Activated CD8-positive, alpha-beta memory T cell treated with anti-CD3 and anti-CD28 coated beads, Interleukin-2, amount 50 U/mL, for 1 hour (primary cell): ENCODE data around the gene C22orf15.

Source experiments
- DNase-seq: peaks from one replicate; pipeline ENCODE4 v3.0.0-alpha.2; 2020; ENCODE audit errors: extremely low read depth

C22orf15 gene

GRCh38 chr22:23787600-23787896 is 24.8 kb downstream of the C22orf15 start:
- DNase-seq = no peak

- no peak for DNase-seq
Observed at GRCh38 chr22:23787910-23788309, 25.1 kb downstream of the C22orf15 start.

- no peak for DNase-seq
Observed at GRCh38 chr22:23789121-23789520, 26.3 kb downstream of the C22orf15 start.

- DNase-seq = no peak
Observed at GRCh38 chr22:23789638-23790037, 26.8 kb downstream of the C22orf15 start.

- no peak for DNase-seq
Observed at GRCh38 chr22:23790819-23791737, 28.3 kb downstream of the C22orf15 start.

GRCh38 chr22:23791738-23792645 is 29.2 kb downstream of the C22orf15 start:
- no peak for DNase-seq

- DNase-seq = no peak
Observed at GRCh38 chr22:23793326-23793725, 30.5 kb downstream of the C22orf15 start.

GRCh38 chr22:23796461-23796860 is 33.7 kb downstream of the C22orf15 start:
- DNase-seq = no peak

- DNase-seq = no peak
Observed at GRCh38 chr22:23800297-23801237, 37.8 kb downstream of the C22orf15 start.

GRCh38 chr22:23801238-23801821 is 38.5 kb downstream of the C22orf15 start:
- DNase-seq = no peak

GRCh38 chr22:23801886-23802377 is 39.1 kb downstream of the C22orf15 start:
- DNase-seq = no peak

- DNase-seq = no peak
Observed at GRCh38 chr22:23803001-23803819, 40.4 kb downstream of the C22orf15 start.

GRCh38 chr22:23804781-23805291 is 42.0 kb downstream of the C22orf15 start:
- DNase-seq = no peak

GRCh38 chr22:23806837-23807236 is 44.0 kb downstream of the C22orf15 start:
- no peak for DNase-seq

GRCh38 chr22:23812378-23812777 is 49.6 kb downstream of the C22orf15 start:
- no peak for DNase-seq
